A549 (cell line): ENCODE results near the gene TSHZ2. TPM values are rescaled to one million over a fixed set of nuclear protein-coding genes. Genes with fewer than 3 reads are reported as not detected.
"Not testable (repeated sequence)": the region's sequence is repeated elsewhere in the genome, so short reads cannot be mapped to it uniquely, and the experiment has no call there.

Experiments
- ATAC-seq, 2 experiments: fragments of 200-7000 bp in 1 of 2; fragments of >200 bp in 1 of 2; cut with Nextera tagmentation in 1 of 2; cut with Tn5 transposase in 1 of 2; 3 replicates each; pipeline versions ENCODE4 v1.8.0 to v1.9.1; 2018 to 2020; ENCODE audit warnings: mild to moderate bottlenecking in 1 of 2, moderate library complexity in 1 of 2
- CTCF ChIA-PET: fragments of 300-600 bp; sonication (Branson Sonifier 250); formaldehyde crosslinking; extraction: SDS; loops from one replicate; lab custom pipeline; 2021; ENCODE audit warnings: antibody characterized with exemption, inconsistent platforms; lab: Yijun Ruan, JAX
- POLR2A ChIA-PET: fragments of 350-600 bp; formaldehyde crosslinking; extraction: SDS; loops from one replicate; lab custom pipeline; 2021; ENCODE audit warnings: antibody characterized with exemption, inconsistent platforms; lab: Yijun Ruan, JAX
- DNase-seq, 2 experiments: peaks; one replicate each; pipeline versions ENCODE4 v3.0.0 to v3.0.0-alpha.2; 2011 to 2016; ENCODE audit warnings: low read depth in 1 of 2, low spot score in 1 of 2
- FAIRE-seq: peaks from 2 replicates; lab custom pipeline; 2011; peaks lifted over from hg19 to GRCh38; lab: Jason Lieb, UNC
- H3K27ac ChIP-seq, 2 experiments: fragments of >200 bp; sonication (Bioruptor Twin); formaldehyde crosslinking; 3 replicates each; pipeline ENCODE4 v1.5.1; 2016 to 2017
- H3K4me1 ChIP-seq: fragments of >200 bp; sonication (Bioruptor Twin); formaldehyde crosslinking; 3 replicates; pipeline ENCODE4 v1.6.1; 2016
- H3K4me2 ChIP-seq: fragments of >200 bp; sonication (Bioruptor Twin); formaldehyde crosslinking; 3 replicates; pipeline ENCODE4 v1.6.1; 2016
- H3K4me3 ChIP-seq: fragments of >200 bp; sonication (Bioruptor Twin); formaldehyde crosslinking; 3 replicates; pipeline ENCODE4 v1.5.1; 2016
- H3K9me3 ChIP-seq: fragments of >200 bp; sonication (Bioruptor Twin); formaldehyde crosslinking; 3 replicates; pipeline ENCODE4 v1.6.1; 2016
- BHLHE40 ChIP-seq: IDR thresholded peaks from 2 replicates; pipeline ENCODE4 v1.6.1; 2012; ENCODE audit warnings: low read depth, low read length, inconsistent platforms
- CBX8 ChIP-seq: fragments of 200-600 bp; sonication (generic); IDR thresholded peaks from 2 replicates; pipeline ENCODE4 v1.6.1; 2016
- CHD2 ChIP-seq: fragments of 150-350 bp; IDR thresholded peaks from 2 replicates; pipeline ENCODE4 v1.6.1; 2014; ENCODE audit warnings: low read length; ENCODE audit not compliant: partially characterized antibody
- EHF ChIP-seq: fragments of 250-450 bp; sonication (Bioruptor Pico); IDR thresholded peaks from 2 replicates; pipeline ENCODE4 v1.5.0; 2020; ENCODE audit warnings: mild to moderate bottlenecking
- EP300 ChIP-seq, 2 experiments: fragments of >200 bp; sonication (Bioruptor Twin); formaldehyde crosslinking; IDR thresholded peaks; 2 replicates in 1 of 2; 3 replicates in 1 of 2; pipeline ENCODE4 v1.6.1; 2016 to 2017
- FOXS1 ChIP-seq: fragments of 250-450 bp; sonication (Bioruptor Pico); IDR thresholded peaks from 2 replicates; pipeline ENCODE4 v1.5.0; 2020; ENCODE audit warnings: mild to moderate bottlenecking, moderate library complexity
- HDAC2 ChIP-seq: fragments of 200-600 bp; sonication (generic); IDR thresholded peaks from 2 replicates; pipeline ENCODE4 v1.6.1; 2016
- HOXB13 ChIP-seq: fragments of 250-450 bp; sonication (Bioruptor Pico); IDR thresholded peaks from 2 replicates; pipeline ENCODE4 v1.5.0; 2020; ENCODE audit warnings: low read depth, mild to moderate bottlenecking, moderate library complexity
- HOXB5 ChIP-seq: fragments of 250-450 bp; sonication (Bioruptor Pico); IDR thresholded peaks from 2 replicates; pipeline ENCODE4 v1.5.0; 2020; ENCODE audit warnings: mild to moderate bottlenecking, moderate library complexity
- KDM1A ChIP-seq: fragments of 200-600 bp; sonication (generic); IDR thresholded peaks from 2 replicates; pipeline ENCODE4 v1.6.1; 2016; ENCODE audit warnings: low read depth, mild to moderate bottlenecking
- MAZ ChIP-seq: fragments of 150-350 bp; IDR thresholded peaks from 2 replicates; pipeline ENCODE4 v1.6.1; 2014; ENCODE audit warnings: antibody characterized with exemption, low read depth, low read length, borderline replicate concordance
- NFE2L2 ChIP-seq: fragments of 150-350 bp; conservative IDR thresholded peaks from 2 replicates; pipeline ENCODE4 v1.6.1; 2014; ENCODE audit warnings: low read length
- NR3C1 ChIP-seq: fragments of >200 bp; sonication (Bioruptor Twin); formaldehyde crosslinking; IDR thresholded peaks from 3 replicates; pipeline ENCODE4 v1.6.1; 2017
- POLR2AphosphoS2 ChIP-seq: conservative IDR thresholded peaks from 2 replicates; pipeline ENCODE4 v1.6.1; 2012; ENCODE audit warnings: low read length, improper control_type of control experiment, inconsistent platforms
- RARB ChIP-seq: fragments of 250-450 bp; sonication (Bioruptor Pico); IDR thresholded peaks from 2 replicates; pipeline ENCODE4 v1.8.0; 2021; ENCODE audit warnings: mild to moderate bottlenecking, moderate library complexity
- WGBS: methylation state at CpG from one replicate; pipeline ENCODE4 v1.1.6; 2017; ENCODE audit errors: missing lambda C conversion rate; 5-methylcytosine and 5-hydroxymethylcytosine counted together
- polyA plus RNA-seq, 4 experiments: library from polyadenylated mRNA; depleted of rRNA in 3 of 4; stranded (reverse); fragments of >200 nt; fragmentation: RNase III in 1 of 4; extraction: RNeasy Plus Mini Kit Qiagen cat#74134 plus additional on column Dnase treatment in 1 of 4; gene quantifications; 2 replicates in 3 of 4; 3 replicates in 1 of 4; pipeline ENCODE4 v1.2.3, GENCODE V29; 2011 to 2017
- TF ChIP-seq, protein P1 (sequence below): fragments of >200 bp; sonication (Bioruptor Twin); formaldehyde crosslinking; IDR thresholded peaks from 3 replicates; pipeline ENCODE4 v1.5.1; 2016
- TF ChIP-seq, protein P2 (sequence below): fragments of 150-350 bp; IDR thresholded peaks from 2 replicates; pipeline ENCODE4 v1.6.1; 2014; ENCODE audit warnings: low read depth, mild to moderate bottlenecking, low read length
- TF ChIP-seq, protein P3 (sequence below): fragments of 200-600 bp; sonication (generic); IDR thresholded peaks from 2 replicates; pipeline ENCODE4 v1.6.1; 2016; ENCODE audit warnings: antibody characterized with exemption, mild to moderate bottlenecking, moderate library complexity
- TF ChIP-seq, protein P4 (sequence below): fragments of >200 bp; sonication (Bioruptor Twin); formaldehyde crosslinking; IDR thresholded peaks from 3 replicates; pipeline ENCODE4 v1.6.1; 2016
- TF ChIP-seq, protein P5 (sequence below): fragments of 450-650 bp; IDR thresholded peaks from 2 replicates; pipeline ENCODE4 v1.6.1; 2014; ENCODE audit warnings: antibody characterized with exemption

Gene TSHZ2
- polyA plus RNA-seq, 2 of the 4 experiments (the other 2 are of a cell fraction): not detected

DNA sequence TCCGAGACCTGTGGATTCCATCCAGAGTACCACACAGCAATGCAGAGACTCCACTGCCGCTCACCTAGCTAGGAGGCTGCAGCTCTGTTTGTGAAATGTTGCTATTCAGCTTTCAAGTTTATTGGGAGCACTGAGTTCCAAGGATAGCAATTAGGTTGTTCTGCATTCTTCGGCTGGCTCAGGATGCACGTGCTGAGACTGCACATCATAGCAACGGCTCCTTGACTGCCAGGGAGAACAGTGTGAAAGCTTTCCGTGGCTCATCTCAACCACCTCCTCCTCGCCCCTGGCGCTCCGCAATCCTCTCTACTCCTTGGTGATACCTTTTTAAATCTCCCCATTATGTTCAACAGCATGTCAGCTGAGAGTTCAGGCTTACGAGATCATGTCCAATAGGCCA, 116.6 kb downstream of the TSHZ2 start:
- TF ChIP-seq HOXB13 (CRISPR knock-in tag) (no peak), HDAC2 (no peak), CHD2 (no peak), EP300 (IDR thresholded peaks at IDR 0.05) (no peak), MAZ (no peak), EHF (CRISPR knock-in tag) (no peak), FOXS1 (no peak)
- TF ChIP-seq, protein P1, sequence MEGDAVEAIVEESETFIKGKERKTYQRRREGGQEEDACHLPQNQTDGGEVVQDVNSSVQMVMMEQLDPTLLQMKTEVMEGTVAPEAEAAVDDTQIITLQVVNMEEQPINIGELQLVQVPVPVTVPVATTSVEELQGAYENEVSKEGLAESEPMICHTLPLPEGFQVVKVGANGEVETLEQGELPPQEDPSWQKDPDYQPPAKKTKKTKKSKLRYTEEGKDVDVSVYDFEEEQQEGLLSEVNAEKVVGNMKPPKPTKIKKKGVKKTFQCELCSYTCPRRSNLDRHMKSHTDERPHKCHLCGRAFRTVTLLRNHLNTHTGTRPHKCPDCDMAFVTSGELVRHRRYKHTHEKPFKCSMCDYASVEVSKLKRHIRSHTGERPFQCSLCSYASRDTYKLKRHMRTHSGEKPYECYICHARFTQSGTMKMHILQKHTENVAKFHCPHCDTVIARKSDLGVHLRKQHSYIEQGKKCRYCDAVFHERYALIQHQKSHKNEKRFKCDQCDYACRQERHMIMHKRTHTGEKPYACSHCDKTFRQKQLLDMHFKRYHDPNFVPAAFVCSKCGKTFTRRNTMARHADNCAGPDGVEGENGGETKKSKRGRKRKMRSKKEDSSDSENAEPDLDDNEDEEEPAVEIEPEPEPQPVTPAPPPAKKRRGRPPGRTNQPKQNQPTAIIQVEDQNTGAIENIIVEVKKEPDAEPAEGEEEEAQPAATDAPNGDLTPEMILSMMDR: no peak
- CTCF ChIA-PET: no interaction called here
- DNase-seq (no peak), FAIRE-seq (no peak), ATAC-seq (no peak)
- H3K4me1 ChIP-seq: no peaks in the 10 kb centered on the region
- no peak overlapping the region for H3K4me2 ChIP-seq
- no peak overlapping the region for H3K27ac ChIP-seq
- H3K9me3 ChIP-seq: no peaks in the 10 kb centered on the region
- POLR2A ChIA-PET: no interaction called here
- H3K4me3 ChIP-seq: no peak overlapping the region
- 25% methylated on average over 10 of the region's 10 CpGs for WGBS

DNA sequence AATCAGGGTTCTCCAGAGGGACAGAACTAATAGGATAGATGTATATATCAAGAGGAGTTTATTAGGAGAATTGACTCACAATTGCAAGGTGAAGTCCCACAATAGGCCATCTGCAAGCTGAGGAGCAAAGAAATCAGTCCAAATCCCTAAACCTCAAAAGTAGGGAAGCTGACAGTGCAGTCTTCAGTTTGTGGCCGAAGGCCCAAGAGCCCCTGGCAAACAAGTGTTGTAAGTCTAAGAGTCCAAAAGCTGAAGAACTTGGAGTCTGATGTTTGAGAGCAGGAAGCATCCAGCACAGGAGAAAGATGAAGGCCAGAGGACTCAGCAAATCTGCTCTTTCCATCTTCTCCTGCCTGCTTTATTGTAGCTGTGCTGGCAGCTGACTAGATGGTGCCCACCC, 117.7 kb downstream of the TSHZ2 start:
- DNase-seq, H3K4me2 ChIP-seq, CTCF ChIA-PET, H3K4me3 ChIP-seq, H3K27ac ChIP-seq, POLR2A ChIA-PET, H3K4me1 ChIP-seq, H3K9me3 ChIP-seq, ATAC-seq, FAIRE-seq: not testable (repeated sequence)
- WGBS: 17% methylated on average over 1 of the region's 1 CpG

DNA sequence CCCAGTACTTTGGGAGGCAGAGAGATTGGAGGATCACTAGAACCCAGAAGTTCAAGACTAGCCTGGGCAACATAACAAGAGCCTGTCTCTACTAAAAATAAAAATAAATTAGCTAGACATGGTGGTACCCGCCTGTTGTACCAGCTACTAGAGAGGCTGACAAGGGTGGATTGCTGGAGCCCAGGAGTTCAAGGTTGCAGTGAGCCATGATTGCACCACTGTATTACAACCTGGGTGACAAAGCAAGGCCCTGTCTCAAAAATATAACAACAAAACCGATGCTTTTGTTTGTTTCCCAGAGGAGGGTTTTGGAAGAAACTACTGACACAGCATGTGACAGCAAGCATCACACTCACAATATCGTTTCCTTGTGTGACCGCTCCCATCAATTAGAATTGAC, 119.6 kb downstream of the TSHZ2 start:
- POLR2A ChIA-PET: no interaction called here
- CTCF ChIA-PET: interaction anchor here (1.8 kb wide), 1 partner anchor 11 kb away, joined by 3 read pairs; no protein-coding TSS in a partner anchor
- H3K4me3 ChIP-seq: no peak overlapping the region
- H3K27ac ChIP-seq: no peak overlapping the region
- no peaks in the 10 kb centered on the region for H3K9me3 ChIP-seq
- ATAC-seq: no peak
- TF ChIP-seq KDM1A (no peak), RARB (CRISPR knock-in tag) (no peak), HOXB5 (CRISPR knock-in tag) (no peak), HDAC2 (no peak), NR3C1 (no peak), NFE2L2 (no peak), POLR2AphosphoS2 (no peak), BHLHE40 (no peak), CBX8 (no peak)
- TF ChIP-seq, protein P2, sequence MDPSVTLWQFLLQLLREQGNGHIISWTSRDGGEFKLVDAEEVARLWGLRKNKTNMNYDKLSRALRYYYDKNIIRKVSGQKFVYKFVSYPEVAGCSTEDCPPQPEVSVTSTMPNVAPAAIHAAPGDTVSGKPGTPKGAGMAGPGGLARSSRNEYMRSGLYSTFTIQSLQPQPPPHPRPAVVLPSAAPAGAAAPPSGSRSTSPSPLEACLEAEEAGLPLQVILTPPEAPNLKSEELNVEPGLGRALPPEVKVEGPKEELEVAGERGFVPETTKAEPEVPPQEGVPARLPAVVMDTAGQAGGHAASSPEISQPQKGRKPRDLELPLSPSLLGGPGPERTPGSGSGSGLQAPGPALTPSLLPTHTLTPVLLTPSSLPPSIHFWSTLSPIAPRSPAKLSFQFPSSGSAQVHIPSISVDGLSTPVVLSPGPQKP: no peak
- TF ChIP-seq, protein P3, sequence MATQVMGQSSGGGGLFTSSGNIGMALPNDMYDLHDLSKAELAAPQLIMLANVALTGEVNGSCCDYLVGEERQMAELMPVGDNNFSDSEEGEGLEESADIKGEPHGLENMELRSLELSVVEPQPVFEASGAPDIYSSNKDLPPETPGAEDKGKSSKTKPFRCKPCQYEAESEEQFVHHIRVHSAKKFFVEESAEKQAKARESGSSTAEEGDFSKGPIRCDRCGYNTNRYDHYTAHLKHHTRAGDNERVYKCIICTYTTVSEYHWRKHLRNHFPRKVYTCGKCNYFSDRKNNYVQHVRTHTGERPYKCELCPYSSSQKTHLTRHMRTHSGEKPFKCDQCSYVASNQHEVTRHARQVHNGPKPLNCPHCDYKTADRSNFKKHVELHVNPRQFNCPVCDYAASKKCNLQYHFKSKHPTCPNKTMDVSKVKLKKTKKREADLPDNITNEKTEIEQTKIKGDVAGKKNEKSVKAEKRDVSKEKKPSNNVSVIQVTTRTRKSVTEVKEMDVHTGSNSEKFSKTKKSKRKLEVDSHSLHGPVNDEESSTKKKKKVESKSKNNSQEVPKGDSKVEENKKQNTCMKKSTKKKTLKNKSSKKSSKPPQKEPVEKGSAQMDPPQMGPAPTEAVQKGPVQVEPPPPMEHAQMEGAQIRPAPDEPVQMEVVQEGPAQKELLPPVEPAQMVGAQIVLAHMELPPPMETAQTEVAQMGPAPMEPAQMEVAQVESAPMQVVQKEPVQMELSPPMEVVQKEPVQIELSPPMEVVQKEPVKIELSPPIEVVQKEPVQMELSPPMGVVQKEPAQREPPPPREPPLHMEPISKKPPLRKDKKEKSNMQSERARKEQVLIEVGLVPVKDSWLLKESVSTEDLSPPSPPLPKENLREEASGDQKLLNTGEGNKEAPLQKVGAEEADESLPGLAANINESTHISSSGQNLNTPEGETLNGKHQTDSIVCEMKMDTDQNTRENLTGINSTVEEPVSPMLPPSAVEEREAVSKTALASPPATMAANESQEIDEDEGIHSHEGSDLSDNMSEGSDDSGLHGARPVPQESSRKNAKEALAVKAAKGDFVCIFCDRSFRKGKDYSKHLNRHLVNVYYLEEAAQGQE: no peak
- TF ChIP-seq, protein P4, sequence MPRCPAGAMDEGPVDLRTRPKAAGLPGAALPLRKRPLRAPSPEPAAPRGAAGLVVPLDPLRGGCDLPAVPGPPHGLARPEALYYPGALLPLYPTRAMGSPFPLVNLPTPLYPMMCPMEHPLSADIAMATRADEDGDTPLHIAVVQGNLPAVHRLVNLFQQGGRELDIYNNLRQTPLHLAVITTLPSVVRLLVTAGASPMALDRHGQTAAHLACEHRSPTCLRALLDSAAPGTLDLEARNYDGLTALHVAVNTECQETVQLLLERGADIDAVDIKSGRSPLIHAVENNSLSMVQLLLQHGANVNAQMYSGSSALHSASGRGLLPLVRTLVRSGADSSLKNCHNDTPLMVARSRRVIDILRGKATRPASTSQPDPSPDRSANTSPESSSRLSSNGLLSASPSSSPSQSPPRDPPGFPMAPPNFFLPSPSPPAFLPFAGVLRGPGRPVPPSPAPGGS: no peak
- TF ChIP-seq, protein P5, sequence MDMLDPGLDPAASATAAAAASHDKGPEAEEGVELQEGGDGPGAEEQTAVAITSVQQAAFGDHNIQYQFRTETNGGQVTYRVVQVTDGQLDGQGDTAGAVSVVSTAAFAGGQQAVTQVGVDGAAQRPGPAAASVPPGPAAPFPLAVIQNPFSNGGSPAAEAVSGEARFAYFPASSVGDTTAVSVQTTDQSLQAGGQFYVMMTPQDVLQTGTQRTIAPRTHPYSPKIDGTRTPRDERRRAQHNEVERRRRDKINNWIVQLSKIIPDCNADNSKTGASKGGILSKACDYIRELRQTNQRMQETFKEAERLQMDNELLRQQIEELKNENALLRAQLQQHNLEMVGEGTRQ: no peak
- 13% methylated on average over 4 of the region's 4 CpGs for WGBS
- no peaks in the 10 kb centered on the region for H3K4me1 ChIP-seq
- no peak overlapping the region for H3K4me2 ChIP-seq
- DNase-seq: no peak
- no peak for FAIRE-seq
